Activated CD4-positive, alpha-beta T cell treated with anti-CD3 and anti-CD28 coated beads for 1 hour (primary cell): Measurements from ENCODE around the gene PLA2R1.

Source experiments
- DNase-seq: peaks from one replicate; pipeline ENCODE4 v3.0.0-alpha.2; 2020

The PLA2R1 gene

GRCh38 chr2:159922563-159922962 lies 139.9 kb downstream of the PLA2R1 start:
- no peak for DNase-seq

- peak; percentile 60 for DNase-seq
These were observed 140.5 kb downstream of the PLA2R1 start for GRCh38 chr2:159921752-159922404.

GRCh38 chr2:159916511-159916910 lies 145.9 kb downstream of the PLA2R1 start:
- no peak for DNase-seq

GRCh38 chr2:159913900-159914299 lies 148.5 kb downstream of the PLA2R1 start:
- no peak for DNase-seq

GRCh38 chr2:159912580-159912979 lies 149.8 kb downstream of the PLA2R1 start:
- no peak for DNase-seq

GRCh38 chr2:159910951-159911350 lies 151.5 kb downstream of the PLA2R1 start:
- DNase-seq: no peak

- DNase-seq: no peak
These were observed 153.8 kb downstream of the PLA2R1 start for GRCh38 chr2:159908623-159909022.

GRCh38 chr2:159907909-159908308 lies 154.5 kb downstream of the PLA2R1 start:
- DNase-seq: no peak

GRCh38 chr2:159905926-159906714 lies 156.3 kb downstream of the PLA2R1 start:
- DNase-seq: no peak

GRCh38 chr2:159904959-159905305 lies 157.5 kb downstream of the PLA2R1 start:
- no peak for DNase-seq

- peak; percentile 71 for DNase-seq
These were observed 158.1 kb downstream of the PLA2R1 start, which contains the start of gene LY75 for GRCh38 chr2:159904127-159904958. TSS of gene LY75 (minus strand) at chr2:159904756.

GRCh38 chr2:159903443-159904126 lies 158.8 kb downstream of the PLA2R1 start:
- DNase-seq: peak; percentile 45

- DNase-seq: no peak
These were observed 159.7 kb downstream of the PLA2R1 start for GRCh38 chr2:159902722-159903121.

- no peak for DNase-seq
These were observed 162.1 kb downstream of the PLA2R1 start for GRCh38 chr2:159900343-159900742.

GRCh38 chr2:159898441-159898840 lies 164.0 kb downstream of the PLA2R1 start:
- no peak for DNase-seq

- DNase-seq: no peak
These were observed 164.7 kb downstream of the PLA2R1 start for GRCh38 chr2:159897720-159898119.

GRCh38 chr2:159897081-159897480 lies 165.3 kb downstream of the PLA2R1 start:
- no peak for DNase-seq

- DNase-seq: no peak
These were observed 167.0 kb downstream of the PLA2R1 start for GRCh38 chr2:159895258-159896065.

GRCh38 chr2:159894145-159894838 lies 168.1 kb downstream of the PLA2R1 start:
- DNase-seq: no peak

- DNase-seq: no peak
These were observed 169.2 kb downstream of the PLA2R1 start for GRCh38 chr2:159892990-159893810.
